K562 (cell line): ENCODE measurements around the gene FGFR1OP2. TPM values are rescaled to one million over a fixed set of nuclear protein-coding genes. Genes with fewer than 3 reads are reported as not detected.
A peak's percentile ranks its signal among the peaks of the same experiment; 100 is the strongest.

Source experiments
- BACH1 ChIP-seq: fragments of 200-800 bp; sonication (Bioruptor generic); IDR thresholded peaks from 2 replicates; pipeline ENCODE4 v1.6.1; 2016; ENCODE audit warnings: missing genetic modification characterization, missing compliant biosample characterization
- CTCF ChIP-seq, 3 experiments: IDR thresholded peaks in 2 of 3; conservative IDR thresholded peaks in 1 of 3; 2 replicates each; pipeline ENCODE4 v1.5.1; 2011 to 2012; ENCODE audit warnings: low read length in 3 of 3, mild to moderate bottlenecking in 3 of 3, control low read depth in 2 of 3, improper control_type of control experiment in 1 of 3, inconsistent platforms in 1 of 3, low read depth in 1 of 3, mixed read lengths in 1 of 3, moderate library complexity in 1 of 3; ENCODE audit not compliant: insufficient read depth in 2 of 3
- HNRNPL ChIP-seq: fragments of 200-400 bp; formaldehyde crosslinking; IDR thresholded peaks from 2 replicates; pipeline ENCODE4 v1.6.1; 2017; ENCODE audit warnings: low read depth, mild to moderate bottlenecking, low read length
- NFE2 ChIP-seq: IDR thresholded peaks from 2 replicates; pipeline ENCODE4 v1.6.1; 2014; ENCODE audit warnings: antibody characterized with exemption, low read depth
- POLR2AphosphoS2 ChIP-seq: IDR thresholded peaks from 2 replicates; pipeline ENCODE4 v1.6.1; 2012; ENCODE audit warnings: low read length, improper control_type of control experiment
- PYGO2 ChIP-seq: fragments of 450-650 bp; IDR thresholded peaks from 2 replicates; pipeline ENCODE4 v1.6.1; 2016; ENCODE audit warnings: mild to moderate bottlenecking, missing genetic modification characterization, moderate library complexity, missing compliant biosample characterization
- SIN3A ChIP-seq, 2 experiments: fragments of 150-350 bp in 1 of 2; IDR thresholded peaks; 2 replicates each; pipeline ENCODE4 v1.6.1; 2011 to 2016; ENCODE audit warnings: borderline replicate concordance in 2 of 2, low read depth in 2 of 2, low read length in 2 of 2, mild to moderate bottlenecking in 2 of 2, moderate library complexity in 2 of 2; ENCODE audit not compliant: control insufficient read depth in 1 of 2
- SMAD3 ChIP-seq: fragments of 450-650 bp; formaldehyde crosslinking; conservative IDR thresholded peaks from 2 replicates; pipeline ENCODE4 v1.4.0; 2020; ENCODE audit warnings: mild to moderate bottlenecking
- TCF15 ChIP-seq: fragments of 250-450 bp; sonication (Bioruptor Pico); IDR thresholded peaks from 2 replicates; pipeline ENCODE4 v1.8.0; 2022; ENCODE audit warnings: moderate library complexity, mild to moderate bottlenecking, inconsistent platforms
- ZFP36 ChIP-seq: fragments of 150-350 bp; IDR thresholded peaks from 2 replicates; pipeline ENCODE4 v1.6.1; 2018; ENCODE audit warnings: low read length, low read depth; ENCODE audit not compliant: partially characterized antibody
- ZFX ChIP-seq: sonication (generic); formaldehyde crosslinking; IDR thresholded peaks from 2 replicates; pipeline ENCODE4 v1.8.0; 2022; ENCODE audit warnings: mild to moderate bottlenecking, missing genetic modification reagents, moderate library complexity
- ZNF175 ChIP-seq: fragments of 200-800 bp; sonication (Bioruptor generic); IDR thresholded peaks from 2 replicates; pipeline ENCODE4 v1.6.1; 2016; ENCODE audit warnings: low read depth, mild to moderate bottlenecking, missing genetic modification characterization, missing compliant biosample characterization
- ZNF764 ChIP-seq: fragments of 250-450 bp; sonication (Bioruptor Pico); IDR thresholded peaks from 2 replicates; pipeline ENCODE4 v1.4.0; 2020; ENCODE audit warnings: low read depth, mild to moderate bottlenecking, moderate library complexity
- polyA plus RNA-seq, 8 experiments: library from polyadenylated mRNA; depleted of rRNA in 4 of 8; stranded (reverse) in 5 of 8; unstranded in 3 of 8; fragments of >200 nt; fragmentation: Nextera tagmentation in 2 of 8; fragmentation: Illumina TruSeq in 1 of 8; extraction: Ambion mirVana in 2 of 8; extraction: Trizol in 1 of 8; gene quantifications; 2 replicates each; pipeline versions ENCODE4 v1.2.1 to v1.2.3, GENCODE V29; 2011 to 2014; ENCODE audit warnings: inconsistent platforms in 1 of 8, missing spikeins in 1 of 8
- total RNA-seq, 7 experiments: library from RNA; depleted of rRNA in 6 of 7; stranded (reverse); fragments of >200 nt in 6 of 7; fragmentation: Illumina TruSeq in 2 of 7; extraction: Trizol in 2 of 7; gene quantifications; 2 replicates each; pipeline versions ENCODE4 v1.2.1 to v1.2.3, GENCODE V29; 2011 to 2021; ENCODE audit warnings: low replicate concordance in 1 of 7
- TF ChIP-seq, protein P1 (sequence below), 2 experiments: fragments of 450-650 bp in 1 of 2; IDR thresholded peaks; 2 replicates each; pipeline ENCODE4 v1.6.1; 2011 to 2017; ENCODE audit warnings: low read depth in 2 of 2, antibody characterized with exemption in 1 of 2, borderline replicate concordance in 1 of 2, low read length in 1 of 2, mild to moderate bottlenecking in 1 of 2, mixed read lengths in 1 of 2; ENCODE audit not compliant: control insufficient read depth in 1 of 2
- TF ChIP-seq, protein P2 (sequence below): sonication (generic); formaldehyde crosslinking; IDR thresholded peaks from 2 replicates; pipeline ENCODE4 v1.8.0; 2023; ENCODE audit warnings: mild to moderate bottlenecking, missing genetic modification reagents

The FGFR1OP2 gene
- total and polyA plus RNA-seq, 9 of the 15 experiments (the other 6 are each of a cell fraction or from before 2014, with no cell fraction given) = 31.6 to 49.0 (median 37.1) TPM

GRCh38 chr12:27014085-27014858, 76.0 kb downstream of the FGFR1OP2 start, which contains the start of gene TM7SF3 (continued):
- TF ChIP-seq CTCF (IDR thresholded peaks at IDR 0.05 in 2 of 3, conservative IDR thresholded peaks at IDR 0.05 in 1 of 3; ENCODE audit: insufficient read depth in 2 of 3, low read depth in 1 of 3, low read length in 3 of 3) = peak; percentile 96 to 97 (median 96)
- 0 out of 2 replicates have a peak, but pooled peaks have one; percentile 32 for TF ChIP-seq BACH1 (tag)
- TF ChIP-seq SIN3A (IDR thresholded peaks at IDR 0.05; ENCODE audit: borderline replicate concordance in 2 of 2, control insufficient read depth in 1 of 2, low read depth in 2 of 2, low read length in 2 of 2) = peak in 1 of 2 experiments; percentile 40; a peak in 1 of 4 replicates
- TF ChIP-seq ZNF764 (CRISPR knock-in tag) = 0 out of 2 replicates have a peak, but pooled peaks have one; percentile 22
- peak; percentile 70; the same call in 1 of the 2 replicates for TF ChIP-seq HNRNPL
- TF ChIP-seq, protein P1, sequence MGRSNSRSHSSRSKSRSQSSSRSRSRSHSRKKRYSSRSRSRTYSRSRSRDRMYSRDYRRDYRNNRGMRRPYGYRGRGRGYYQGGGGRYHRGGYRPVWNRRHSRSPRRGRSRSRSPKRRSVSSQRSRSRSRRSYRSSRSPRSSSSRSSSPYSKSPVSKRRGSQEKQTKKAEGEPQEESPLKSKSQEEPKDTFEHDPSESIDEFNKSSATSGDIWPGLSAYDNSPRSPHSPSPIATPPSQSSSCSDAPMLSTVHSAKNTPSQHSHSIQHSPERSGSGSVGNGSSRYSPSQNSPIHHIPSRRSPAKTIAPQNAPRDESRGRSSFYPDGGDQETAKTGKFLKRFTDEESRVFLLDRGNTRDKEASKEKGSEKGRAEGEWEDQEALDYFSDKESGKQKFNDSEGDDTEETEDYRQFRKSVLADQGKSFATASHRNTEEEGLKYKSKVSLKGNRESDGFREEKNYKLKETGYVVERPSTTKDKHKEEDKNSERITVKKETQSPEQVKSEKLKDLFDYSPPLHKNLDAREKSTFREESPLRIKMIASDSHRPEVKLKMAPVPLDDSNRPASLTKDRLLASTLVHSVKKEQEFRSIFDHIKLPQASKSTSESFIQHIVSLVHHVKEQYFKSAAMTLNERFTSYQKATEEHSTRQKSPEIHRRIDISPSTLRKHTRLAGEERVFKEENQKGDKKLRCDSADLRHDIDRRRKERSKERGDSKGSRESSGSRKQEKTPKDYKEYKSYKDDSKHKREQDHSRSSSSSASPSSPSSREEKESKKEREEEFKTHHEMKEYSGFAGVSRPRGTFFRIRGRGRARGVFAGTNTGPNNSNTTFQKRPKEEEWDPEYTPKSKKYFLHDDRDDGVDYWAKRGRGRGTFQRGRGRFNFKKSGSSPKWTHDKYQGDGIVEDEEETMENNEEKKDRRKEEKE (IDR thresholded peaks at IDR 0.05; ENCODE audit: borderline replicate concordance in 1 of 2, control insufficient read depth in 1 of 2, low read depth in 2 of 2, low read length in 1 of 2) = 0 out of 4 replicates have a peak, but pooled peaks of 1 of the 2 experiments have one; percentile 26
- TF ChIP-seq, protein P2, sequence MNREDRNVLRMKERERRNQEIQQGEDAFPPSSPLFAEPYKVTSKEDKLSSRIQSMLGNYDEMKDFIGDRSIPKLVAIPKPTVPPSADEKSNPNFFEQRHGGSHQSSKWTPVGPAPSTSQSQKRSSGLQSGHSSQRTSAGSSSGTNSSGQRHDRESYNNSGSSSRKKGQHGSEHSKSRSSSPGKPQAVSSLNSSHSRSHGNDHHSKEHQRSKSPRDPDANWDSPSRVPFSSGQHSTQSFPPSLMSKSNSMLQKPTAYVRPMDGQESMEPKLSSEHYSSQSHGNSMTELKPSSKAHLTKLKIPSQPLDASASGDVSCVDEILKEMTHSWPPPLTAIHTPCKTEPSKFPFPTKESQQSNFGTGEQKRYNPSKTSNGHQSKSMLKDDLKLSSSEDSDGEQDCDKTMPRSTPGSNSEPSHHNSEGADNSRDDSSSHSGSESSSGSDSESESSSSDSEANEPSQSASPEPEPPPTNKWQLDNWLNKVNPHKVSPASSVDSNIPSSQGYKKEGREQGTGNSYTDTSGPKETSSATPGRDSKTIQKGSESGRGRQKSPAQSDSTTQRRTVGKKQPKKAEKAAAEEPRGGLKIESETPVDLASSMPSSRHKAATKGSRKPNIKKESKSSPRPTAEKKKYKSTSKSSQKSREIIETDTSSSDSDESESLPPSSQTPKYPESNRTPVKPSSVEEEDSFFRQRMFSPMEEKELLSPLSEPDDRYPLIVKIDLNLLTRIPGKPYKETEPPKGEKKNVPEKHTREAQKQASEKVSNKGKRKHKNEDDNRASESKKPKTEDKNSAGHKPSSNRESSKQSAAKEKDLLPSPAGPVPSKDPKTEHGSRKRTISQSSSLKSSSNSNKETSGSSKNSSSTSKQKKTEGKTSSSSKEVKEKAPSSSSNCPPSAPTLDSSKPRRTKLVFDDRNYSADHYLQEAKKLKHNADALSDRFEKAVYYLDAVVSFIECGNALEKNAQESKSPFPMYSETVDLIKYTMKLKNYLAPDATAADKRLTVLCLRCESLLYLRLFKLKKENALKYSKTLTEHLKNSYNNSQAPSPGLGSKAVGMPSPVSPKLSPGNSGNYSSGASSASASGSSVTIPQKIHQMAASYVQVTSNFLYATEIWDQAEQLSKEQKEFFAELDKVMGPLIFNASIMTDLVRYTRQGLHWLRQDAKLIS (CRISPR knock-in tag) = no peak
- peak; percentile 47 for TF ChIP-seq ZFP36
- TF ChIP-seq SMAD3 (CRISPR knock-in tag) = no peak
- TF ChIP-seq PYGO2 (tag) = no peak
- TF ChIP-seq TCF15 (CRISPR knock-in tag) = no peak
- 0 out of 2 replicates have a peak, but pooled peaks have one; percentile 33 for TF ChIP-seq ZNF175 (CRISPR knock-in tag)
- 0 out of 2 replicates have a peak, but pooled peaks have one; percentile 34 for TF ChIP-seq NFE2
- TF ChIP-seq POLR2AphosphoS2 = no peak
- peak; percentile 57 for TF ChIP-seq ZFX (CRISPR knock-in tag)
